Brain microvascular endothelial cell (primary cell): Measurements from ENCODE around the gene ADAR.

Experiments used
- DNase-seq: peaks from one replicate; pipeline ENCODE4 v3.0.0-alpha.2; 2020
- H3K27ac ChIP-seq: fragments of 250-450 bp; sonication (Bioruptor Pico); 2 replicates; pipeline ENCODE4 v1.5.1; 2020; ENCODE audit warnings: mild to moderate bottlenecking, moderate library complexity
- H3K27me3 ChIP-seq: fragments of 250-450 bp; sonication (Bioruptor Pico); replicated peaks from 2 replicates; pipeline ENCODE4 v1.5.1; 2020; ENCODE audit warnings: mild to moderate bottlenecking
- H3K36me3 ChIP-seq: fragments of 250-450 bp; sonication (Bioruptor Pico); replicated peaks from 2 replicates; pipeline ENCODE4 v1.5.1; 2020; ENCODE audit warnings: mild to moderate bottlenecking
- H3K4me3 ChIP-seq: 2 replicates; pipeline ENCODE4 v1.5.1; 2011; ENCODE audit warnings: low read depth, mild to moderate bottlenecking, control low read depth, low read length, moderate library complexity
- in situ Hi-C: cut with HindIII; loops from 2 replicates; pipeline ENCODE4 v1.10.0; 2017; ENCODE audit warnings: low sequenced_read_pairs, low pct_ligation_motif_present
- TF ChIP-seq, protein P1 (sequence below): IDR thresholded peaks from 2 replicates; pipeline ENCODE4 v1.5.1; 2011; ENCODE audit warnings: low read depth, mild to moderate bottlenecking, moderate library complexity, low read length, control low read depth, inconsistent platforms; ENCODE audit errors: missing control alignments

Gene ADAR

DNA sequence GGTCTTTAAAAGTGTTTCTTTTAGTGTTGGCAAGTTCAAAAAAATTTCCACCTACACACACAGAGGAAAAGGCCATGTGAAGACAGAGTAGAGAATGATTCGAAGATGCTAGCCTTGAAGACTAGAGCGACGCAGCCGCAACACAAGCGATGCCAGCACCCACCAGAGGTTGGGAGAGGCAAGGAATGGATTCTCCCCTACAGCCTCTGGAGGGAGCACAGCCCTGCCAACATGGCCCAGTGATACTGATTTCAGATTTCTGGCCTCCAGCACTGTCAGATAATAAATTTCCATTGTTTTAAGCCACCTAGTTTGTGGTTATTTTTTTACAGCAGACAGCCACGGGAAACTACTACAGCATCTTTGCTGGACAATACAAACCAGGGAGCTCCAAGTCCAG, 6.9 kb upstream of the ADAR start:
- in situ Hi-C loops = no loop called here
- no peaks in the 10 kb centered on the region for H3K27me3 ChIP-seq
- TF ChIP-seq, protein P1, sequence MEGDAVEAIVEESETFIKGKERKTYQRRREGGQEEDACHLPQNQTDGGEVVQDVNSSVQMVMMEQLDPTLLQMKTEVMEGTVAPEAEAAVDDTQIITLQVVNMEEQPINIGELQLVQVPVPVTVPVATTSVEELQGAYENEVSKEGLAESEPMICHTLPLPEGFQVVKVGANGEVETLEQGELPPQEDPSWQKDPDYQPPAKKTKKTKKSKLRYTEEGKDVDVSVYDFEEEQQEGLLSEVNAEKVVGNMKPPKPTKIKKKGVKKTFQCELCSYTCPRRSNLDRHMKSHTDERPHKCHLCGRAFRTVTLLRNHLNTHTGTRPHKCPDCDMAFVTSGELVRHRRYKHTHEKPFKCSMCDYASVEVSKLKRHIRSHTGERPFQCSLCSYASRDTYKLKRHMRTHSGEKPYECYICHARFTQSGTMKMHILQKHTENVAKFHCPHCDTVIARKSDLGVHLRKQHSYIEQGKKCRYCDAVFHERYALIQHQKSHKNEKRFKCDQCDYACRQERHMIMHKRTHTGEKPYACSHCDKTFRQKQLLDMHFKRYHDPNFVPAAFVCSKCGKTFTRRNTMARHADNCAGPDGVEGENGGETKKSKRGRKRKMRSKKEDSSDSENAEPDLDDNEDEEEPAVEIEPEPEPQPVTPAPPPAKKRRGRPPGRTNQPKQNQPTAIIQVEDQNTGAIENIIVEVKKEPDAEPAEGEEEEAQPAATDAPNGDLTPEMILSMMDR = peak; percentile 45
- H3K4me3 ChIP-seq = no peak overlapping the region
- H3K36me3 ChIP-seq = no peaks in the 10 kb centered on the region
- DNase-seq = no peak
- no peak overlapping the region for H3K27ac ChIP-seq

DNA sequence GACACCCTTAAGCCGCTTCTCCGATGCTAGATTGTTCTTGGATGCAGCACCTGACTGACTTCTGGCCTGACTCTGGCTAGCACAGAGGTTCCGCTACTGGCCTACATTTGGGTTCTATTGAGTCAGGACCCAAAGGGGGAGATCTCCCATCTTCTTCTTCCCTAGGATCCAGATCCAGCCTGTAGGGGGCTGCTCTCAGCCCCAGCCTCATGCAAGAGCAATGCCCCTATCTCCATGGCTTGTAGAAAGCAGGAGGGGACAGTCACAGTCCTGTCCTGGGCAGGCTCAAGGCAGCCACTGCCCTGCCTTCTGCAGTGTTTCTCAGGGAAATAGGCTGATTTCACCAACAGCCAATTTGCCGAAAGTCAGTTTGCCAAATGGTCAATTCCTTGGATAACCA, 6.3 kb upstream of the ADAR start:
- H3K27ac ChIP-seq = no peak overlapping the region
- TF ChIP-seq, protein P1 = peak; percentile 31

DNA sequence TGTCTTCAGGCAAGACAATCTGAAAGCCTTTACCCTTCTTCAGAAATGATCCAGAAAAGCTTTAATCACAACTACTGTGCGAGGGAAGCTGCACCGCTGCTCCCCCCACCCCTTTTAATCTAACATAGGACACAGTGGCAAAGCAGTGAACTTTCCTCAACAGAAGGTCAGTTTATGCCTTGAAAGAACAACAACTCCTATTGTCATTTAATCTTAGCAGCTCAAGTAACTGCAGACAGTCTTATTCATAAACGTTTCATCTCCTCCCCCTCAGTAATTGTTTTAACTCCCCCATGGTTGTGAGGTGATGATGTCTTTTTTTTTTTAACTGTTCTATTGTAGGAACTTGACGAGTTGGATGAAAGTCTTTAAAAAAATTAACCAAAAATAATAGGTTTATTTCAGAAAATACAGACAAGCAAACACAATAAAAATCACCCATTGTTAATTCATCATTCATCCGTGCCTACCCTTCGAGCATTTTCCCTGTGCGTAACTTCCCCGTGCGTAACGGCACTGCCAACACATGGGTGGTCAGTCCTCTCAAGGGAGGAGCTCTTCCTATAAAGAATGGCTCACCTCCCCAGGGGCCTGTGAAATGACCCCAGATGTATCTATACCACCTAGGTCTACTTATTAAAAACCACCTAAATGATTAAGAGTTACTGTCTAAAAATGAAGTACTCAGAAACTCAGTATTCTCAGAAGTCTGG, 3.3 kb upstream of the ADAR start:
- DNase-seq = no peak
- no peaks in the 10 kb centered on the region for H3K27me3 ChIP-seq
- H3K36me3 ChIP-seq = no peaks in the 10 kb centered on the region
- no peak overlapping the region for H3K4me3 ChIP-seq
- TF ChIP-seq, protein P1 = no peak
- in situ Hi-C loops = no loop called here
- H3K27ac ChIP-seq = no peak overlapping the region

More for the DNA sequence above, 6.3 kb upstream of the ADAR start:
- Histone ChIP-seq H3K36me3 (no peaks in the 10 kb centered on the region), H3K27me3 (no peaks in the 10 kb centered on the region), H3K4me3 (no peak overlapping the region)
- DNase-seq = no peak
- in situ Hi-C loops = no loop called here

DNA sequence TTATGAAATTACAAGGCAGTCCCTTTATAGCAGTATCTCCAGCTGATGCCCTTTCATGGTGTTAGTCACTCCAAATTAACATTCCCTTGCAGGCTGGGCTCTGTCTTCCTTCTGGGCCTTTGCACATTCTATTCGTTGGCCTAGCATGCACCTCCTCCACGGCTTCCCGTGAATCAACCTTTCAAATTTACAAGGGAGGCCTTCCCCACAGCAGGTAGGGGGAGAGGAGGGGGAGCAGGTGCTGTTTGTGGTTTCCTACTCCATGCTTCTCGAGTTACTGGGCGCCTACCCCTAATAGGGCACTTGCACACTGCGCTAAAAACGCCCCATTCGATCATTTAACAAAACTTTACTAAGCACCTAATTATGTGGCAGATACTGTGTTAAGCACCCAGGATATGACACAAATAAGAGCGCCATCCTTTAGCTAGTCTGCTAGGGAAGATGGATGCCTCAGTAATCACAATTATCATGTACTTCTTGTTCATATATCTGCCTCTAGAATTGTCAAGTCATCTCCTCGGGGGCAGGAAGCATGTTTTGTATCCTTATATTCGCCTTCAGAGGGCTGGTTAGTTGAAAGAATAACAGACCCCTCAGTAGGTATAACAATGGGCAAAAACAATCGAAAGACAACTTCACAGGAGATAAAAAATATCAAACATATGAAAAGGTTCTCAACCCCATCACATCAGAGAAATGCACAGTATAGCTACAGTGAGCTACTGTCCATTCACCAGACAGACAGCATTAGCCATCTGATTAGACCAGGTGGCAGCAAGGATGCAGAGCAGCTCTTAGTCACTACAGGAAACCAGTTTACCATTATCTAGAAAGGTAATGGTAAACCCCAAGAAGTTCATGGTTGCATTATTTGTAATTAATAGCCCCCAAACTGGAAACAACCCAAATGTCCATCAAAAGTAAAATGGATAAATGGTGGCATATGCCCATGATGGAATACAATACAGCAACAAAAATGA, 1.7 kb upstream of the ADAR start:
- Histone ChIP-seq H3K36me3 (no peaks in the 10 kb centered on the region), H3K27me3 (no peaks in the 10 kb centered on the region), H3K27ac (no peak overlapping the region), H3K4me3 (no peak overlapping the region)
- in situ Hi-C loops = no loop called here
- TF ChIP-seq, protein P1 = no peak
- no peak for DNase-seq

DNA sequence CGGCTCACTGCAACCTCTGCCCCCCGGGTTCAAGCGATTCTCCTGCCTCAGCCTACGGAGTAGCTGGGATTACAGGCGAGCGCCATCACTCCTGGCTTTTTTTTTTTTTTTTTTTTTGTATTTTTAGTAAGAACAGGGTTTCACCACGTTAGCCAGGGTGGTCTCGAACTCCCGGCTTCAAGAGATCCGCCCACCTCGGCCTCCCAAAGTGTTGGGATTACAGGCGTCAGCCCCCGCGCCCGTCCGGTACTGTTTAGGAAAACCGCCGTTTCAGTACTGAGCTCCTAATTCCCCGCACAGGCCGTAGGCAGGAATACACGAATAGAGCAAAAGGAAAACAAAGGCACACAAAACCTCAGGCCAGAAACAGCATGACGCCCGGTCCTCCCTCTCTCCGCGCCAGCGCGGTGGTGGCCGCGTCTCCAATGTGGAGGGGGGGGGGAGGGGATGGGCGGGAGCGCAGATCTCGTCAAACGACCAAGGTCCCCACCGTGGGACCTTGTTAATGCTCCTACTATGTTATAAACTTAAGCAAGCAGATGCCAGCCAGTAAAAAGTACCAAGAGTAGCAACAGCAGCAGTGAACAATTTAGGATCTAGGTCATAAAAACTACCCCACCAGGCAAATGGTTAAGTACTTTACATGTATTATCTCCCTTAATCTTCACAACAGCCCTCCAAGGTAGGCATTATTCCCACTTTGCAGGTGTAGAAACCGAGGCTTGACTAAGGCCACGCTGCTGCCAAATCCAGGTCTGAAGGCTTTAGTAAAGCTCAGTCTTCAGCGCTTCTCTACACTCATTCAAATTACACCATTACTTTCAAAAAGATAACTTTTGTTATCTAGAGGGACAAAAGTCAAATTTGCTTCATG, 648 bp upstream of the ADAR start:
- peak; percentile 61 for DNase-seq
- TF ChIP-seq, protein P1 = no peak
- H3K4me3 ChIP-seq = peak overlapping the region; percentile 85
- no peaks in the 10 kb centered on the region for H3K27me3 ChIP-seq
- no peaks in the 10 kb centered on the region for H3K36me3 ChIP-seq
- peak overlapping the region; percentile 97 for H3K27ac ChIP-seq
- in situ Hi-C loops = no loop called here
